Measurements from ENCODE around the gene PHF2.

PHF2 gene

GRCh38 chr9:93587651-93588347 is 11.4 kb downstream of the PHF2 start:
- H3K79me2 ChIP-seq, result peaks cover 36% of the 10 kb centered on the region
- no peak for TF ChIP-seq CTCF (IDR thresholded peaks at IDR 0.05)
- no peaks in the 10 kb centered on the region for H3K9me3 ChIP-seq (ENCODE audit: control insufficient read depth, low read length)
- H3K4me2 ChIP-seq (ENCODE audit: low read length), result no peak overlapping the region
- H3K4me3 ChIP-seq (ENCODE audit: low read depth, low read length), result no peak overlapping the region
- peaks cover 2% of the 10 kb centered on the region for H3K4me1 ChIP-seq
- H3K27me3 ChIP-seq (ENCODE audit: control insufficient read depth, insufficient read depth, low read length), result no peaks in the 10 kb centered on the region
- H3K36me3 ChIP-seq (ENCODE audit: control insufficient read depth, insufficient read depth, low read length), result no peaks in the 10 kb centered on the region
- H3K27ac ChIP-seq, result no peak overlapping the region
- H3K9ac ChIP-seq, result no peak overlapping the region
- H2AFZ ChIP-seq, result no peak overlapping the region

DNA sequence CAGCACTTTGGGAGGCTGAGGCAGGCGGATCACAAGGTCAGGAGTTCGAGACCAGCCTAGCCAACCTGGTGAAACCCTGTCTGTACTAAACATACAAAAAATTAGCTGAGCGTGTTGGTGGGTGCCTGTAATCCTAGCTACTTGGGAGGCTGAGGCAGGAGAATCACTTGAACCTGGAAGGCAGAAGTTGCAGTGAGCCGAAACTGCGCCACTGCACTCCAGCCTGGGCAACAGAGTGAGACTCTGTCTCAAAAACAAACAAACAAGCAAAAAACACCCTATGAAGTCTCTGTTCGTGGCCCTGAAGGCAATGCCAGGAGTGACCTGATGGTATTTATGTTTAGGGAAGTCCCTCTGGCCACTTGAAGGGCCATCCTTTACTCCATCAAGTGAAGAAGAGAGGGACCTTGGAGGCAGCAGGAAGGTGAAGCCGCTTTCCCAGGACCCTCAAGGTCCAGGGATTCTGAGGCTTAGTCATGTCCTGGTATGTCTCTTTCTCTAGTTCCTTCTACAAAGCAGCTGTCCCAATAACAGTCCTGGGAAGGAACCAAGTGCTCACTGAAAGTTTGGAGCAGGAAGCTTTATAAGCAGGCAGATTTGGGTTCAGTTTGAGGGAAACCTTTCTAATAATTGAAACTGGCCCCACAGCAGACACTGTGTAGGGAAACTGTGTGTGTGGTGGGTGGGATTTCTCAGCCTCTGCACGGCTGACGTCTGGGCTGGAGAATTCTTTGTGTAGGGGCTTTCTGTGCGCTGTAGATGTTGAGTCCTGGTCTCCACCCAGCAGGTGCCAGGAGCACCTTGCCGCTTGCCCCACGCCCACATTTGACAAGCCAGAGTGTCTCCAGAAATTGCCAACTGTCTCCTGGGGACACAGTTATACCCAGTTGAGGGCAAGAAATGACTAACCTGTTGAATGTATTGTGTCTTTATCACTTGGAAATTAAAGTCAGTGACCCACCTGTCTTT is 12.5 kb downstream of the PHF2 start:
- Histone ChIP-seq H3K4me1 (peaks cover 2% of the 10 kb centered on the region), H3K9ac (no peak overlapping the region), H3K79me2 (peaks cover 36% of the 10 kb centered on the region), H3K27me3 (ENCODE audit: control insufficient read depth, insufficient read depth, low read length) (no peaks in the 10 kb centered on the region), H3K4me2 (ENCODE audit: low read length) (no peak overlapping the region), H2AFZ (no peak overlapping the region), H3K4me3 (ENCODE audit: low read depth, low read length) (no peak overlapping the region), H3K27ac (no peak overlapping the region), H3K9me3 (ENCODE audit: control insufficient read depth, low read length) (no peaks in the 10 kb centered on the region), H3K36me3 (ENCODE audit: control insufficient read depth, insufficient read depth, low read length) (no peaks in the 10 kb centered on the region)
- TF ChIP-seq CTCF (IDR thresholded peaks at IDR 0.05), result no peak

GRCh38 chr9:93589688-93590087 is 13.3 kb downstream of the PHF2 start:
- no peak for TF ChIP-seq CTCF (IDR thresholded peaks at IDR 0.05)
- no peaks in the 10 kb centered on the region for H3K36me3 ChIP-seq (ENCODE audit: control insufficient read depth, insufficient read depth, low read length)
- H3K79me2 ChIP-seq, result peaks cover 37% of the 10 kb centered on the region
- no peaks in the 10 kb centered on the region for H3K9me3 ChIP-seq (ENCODE audit: control insufficient read depth, low read length)
- peaks cover 2% of the 10 kb centered on the region for H3K4me1 ChIP-seq
- H3K27me3 ChIP-seq (ENCODE audit: control insufficient read depth, insufficient read depth, low read length), result no peaks in the 10 kb centered on the region
- H3K4me2 ChIP-seq (ENCODE audit: low read length), result no peak overlapping the region
- no peak overlapping the region for H2AFZ ChIP-seq
- no peak overlapping the region for H3K27ac ChIP-seq
- no peak overlapping the region for H3K9ac ChIP-seq
- no peak overlapping the region for H3K4me3 ChIP-seq (ENCODE audit: low read depth, low read length)

DNA sequence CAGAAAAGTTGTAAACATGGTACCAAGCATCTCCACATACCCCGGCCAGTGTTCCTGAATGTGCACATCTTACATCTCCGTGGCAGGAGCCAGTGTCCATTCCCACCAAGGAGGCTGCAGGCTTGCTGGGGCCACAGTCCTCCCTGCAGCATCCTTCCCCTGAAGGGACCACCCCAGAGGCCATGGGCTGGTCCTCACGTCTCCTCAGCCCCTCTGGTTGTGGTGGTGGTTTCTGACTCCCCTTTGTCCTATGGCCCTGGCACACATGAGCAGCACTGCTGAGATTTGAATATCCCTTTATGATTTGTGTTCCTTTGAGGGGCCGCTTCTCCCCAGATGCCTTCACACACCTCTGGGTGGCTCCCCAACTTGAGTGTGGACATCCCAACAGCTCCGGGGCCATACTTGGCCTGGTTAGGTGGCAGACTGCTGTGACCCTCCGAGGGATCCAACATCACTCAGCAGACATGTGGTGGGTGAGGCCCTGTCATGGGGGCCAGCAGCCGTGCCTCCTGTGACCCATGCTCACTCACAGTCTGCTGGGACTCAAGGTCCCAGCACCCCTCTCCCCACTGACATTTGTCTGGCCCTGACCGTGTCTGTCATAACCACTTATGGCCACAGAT is 14.3 kb downstream of the PHF2 start:
- Histone ChIP-seq H3K4me1 (peaks cover 2% of the 10 kb centered on the region), H3K4me3 (ENCODE audit: low read depth, low read length) (no peak overlapping the region), H3K27me3 (ENCODE audit: control insufficient read depth, insufficient read depth, low read length) (no peaks in the 10 kb centered on the region), H3K4me2 (ENCODE audit: low read length) (no peak overlapping the region), H2AFZ (no peak overlapping the region), H3K36me3 (ENCODE audit: control insufficient read depth, insufficient read depth, low read length) (no peaks in the 10 kb centered on the region), H3K9me3 (ENCODE audit: control insufficient read depth, low read length) (no peaks in the 10 kb centered on the region), H3K79me2 (peaks cover 35% of the 10 kb centered on the region), H3K9ac (no peak overlapping the region), H3K27ac (no peak overlapping the region)
- TF ChIP-seq CTCF (IDR thresholded peaks at IDR 0.05), result no peak
